IPS DF 19.7 (cell line): ENCODE measurements around the gene RNF141.

Experiments
- DNase-seq: peaks from one replicate; pipeline ENCODE4 v3.0.0-alpha.2; 2013; ENCODE audit warnings: low read depth, low spot score

Gene RNF141

DNA sequence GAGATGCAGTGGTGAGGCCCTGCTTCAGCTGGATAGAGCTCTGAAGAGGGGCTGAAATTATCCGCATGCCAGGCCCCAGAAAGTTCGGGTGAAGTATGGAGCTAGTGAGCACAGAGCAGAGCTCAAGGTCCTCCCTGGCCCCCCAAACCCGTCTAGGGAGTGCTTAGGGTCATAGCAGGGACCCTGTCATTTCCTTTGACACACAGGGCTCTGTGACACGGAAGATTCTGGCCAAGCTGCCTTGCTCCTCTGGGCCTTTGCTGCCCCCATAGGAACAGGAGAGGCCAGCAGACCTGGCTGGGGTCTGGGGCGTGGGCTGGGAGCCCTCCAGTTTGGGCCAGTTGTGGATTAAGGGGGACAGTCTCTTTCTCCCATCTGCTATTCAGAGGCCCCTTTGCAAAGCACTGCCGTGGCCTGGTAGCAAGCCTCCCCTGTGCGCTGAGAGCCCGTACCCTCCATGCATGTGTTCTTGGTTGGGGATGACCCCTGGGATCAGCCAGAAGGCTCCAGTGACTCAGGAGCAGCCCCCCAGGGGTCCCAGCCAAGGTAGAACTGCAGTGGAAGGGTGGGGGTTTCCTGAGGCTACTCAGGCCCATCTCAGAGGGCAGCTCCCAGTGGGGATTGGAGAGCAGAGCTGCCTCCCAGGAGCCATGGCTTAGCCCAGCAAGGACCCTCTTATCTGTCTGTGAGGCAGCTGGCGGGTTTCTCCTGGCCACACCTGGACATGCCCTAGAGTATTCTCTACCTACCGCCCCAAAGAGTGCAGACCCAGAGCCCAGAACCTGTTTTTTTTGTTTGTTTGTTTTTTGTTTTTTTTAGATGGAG lies 42.3 kb downstream of the RNF141 start:
- no peak for DNase-seq

- no peak for DNase-seq
Observed at GRCh38 chr11:10498022-10498400, 43.0 kb downstream of the RNF141 start.

DNA sequence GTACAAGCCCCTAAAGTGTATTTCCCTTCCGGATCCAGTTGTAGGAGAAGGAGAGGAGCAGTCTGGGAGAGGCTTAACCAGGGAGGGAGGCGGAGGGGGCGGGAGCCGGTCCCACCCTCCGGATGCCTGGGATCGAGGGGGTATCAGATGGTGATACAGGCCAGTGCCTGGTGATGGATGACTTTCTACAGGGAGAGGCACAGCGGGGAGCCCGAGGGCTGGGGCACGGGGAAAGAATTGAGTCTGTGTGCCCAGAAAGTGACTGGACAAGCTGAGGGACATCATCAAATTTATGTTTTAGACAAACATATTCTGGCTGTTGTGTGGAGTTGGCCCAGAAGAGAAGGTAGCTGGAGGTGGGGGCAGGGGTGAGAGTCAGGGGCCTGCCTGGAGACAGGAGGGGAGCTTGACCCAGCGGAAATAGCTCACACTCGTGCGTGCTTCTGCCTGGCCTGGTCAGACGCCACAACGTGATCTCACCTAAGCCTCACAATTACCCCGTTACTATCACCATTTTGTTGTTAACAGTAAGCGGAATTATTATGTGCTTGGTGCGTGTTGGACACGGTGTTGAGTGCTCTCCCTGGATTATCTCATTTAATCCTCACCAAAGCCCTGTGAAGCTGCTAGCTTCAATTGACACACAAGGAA lies 43.5 kb downstream of the RNF141 start:
- no peak for DNase-seq

DNA sequence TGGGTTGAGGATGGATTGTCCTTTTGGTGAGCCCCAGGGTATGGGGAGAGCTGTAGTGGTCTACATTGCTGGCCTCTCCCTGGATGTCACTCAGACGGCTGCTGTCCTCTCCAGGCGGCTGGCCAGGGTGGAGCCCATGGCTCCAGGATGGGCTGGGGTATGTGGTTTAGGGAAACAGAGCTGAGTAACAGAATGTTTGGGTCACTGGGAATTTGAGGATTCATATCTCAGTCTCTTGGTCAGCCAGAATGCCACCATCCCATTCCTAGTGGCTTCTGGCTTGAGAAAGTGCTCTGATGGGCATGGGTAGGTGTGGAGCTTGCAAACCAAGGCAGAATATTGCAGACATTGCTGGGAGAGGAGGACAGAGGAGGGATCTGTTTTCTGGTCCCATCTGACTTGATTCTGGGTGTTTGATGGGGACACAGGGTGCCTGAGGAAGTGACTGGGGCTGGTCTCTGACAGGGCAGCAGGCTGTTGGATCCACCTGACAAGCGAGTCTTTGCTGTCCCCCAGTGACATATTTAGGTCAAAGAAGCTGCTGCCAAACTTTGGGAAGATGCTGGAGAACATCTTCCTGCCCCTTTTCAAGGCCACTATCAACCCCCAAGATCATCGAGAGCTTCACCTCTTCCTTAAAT lies 44.6 kb downstream of the RNF141 start:
- DNase-seq = no peak

DNA sequence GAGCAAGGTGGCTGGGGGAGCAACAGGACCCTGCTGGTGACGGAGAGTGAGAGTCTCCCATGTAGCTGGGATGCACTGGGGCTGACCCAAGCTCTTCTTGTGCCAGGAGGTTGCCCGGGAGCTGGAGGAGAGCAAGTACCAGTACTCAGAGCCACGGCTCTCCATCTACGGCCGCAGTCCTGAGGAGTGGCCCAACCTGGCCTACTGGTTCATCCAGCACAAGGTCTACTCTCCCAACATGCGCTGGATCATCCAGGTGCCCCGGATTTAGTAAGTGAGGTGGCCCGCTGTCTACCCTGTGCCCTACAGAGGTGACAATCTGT lies 45.6 kb downstream of the RNF141 start:
- DNase-seq = no peak

DNA sequence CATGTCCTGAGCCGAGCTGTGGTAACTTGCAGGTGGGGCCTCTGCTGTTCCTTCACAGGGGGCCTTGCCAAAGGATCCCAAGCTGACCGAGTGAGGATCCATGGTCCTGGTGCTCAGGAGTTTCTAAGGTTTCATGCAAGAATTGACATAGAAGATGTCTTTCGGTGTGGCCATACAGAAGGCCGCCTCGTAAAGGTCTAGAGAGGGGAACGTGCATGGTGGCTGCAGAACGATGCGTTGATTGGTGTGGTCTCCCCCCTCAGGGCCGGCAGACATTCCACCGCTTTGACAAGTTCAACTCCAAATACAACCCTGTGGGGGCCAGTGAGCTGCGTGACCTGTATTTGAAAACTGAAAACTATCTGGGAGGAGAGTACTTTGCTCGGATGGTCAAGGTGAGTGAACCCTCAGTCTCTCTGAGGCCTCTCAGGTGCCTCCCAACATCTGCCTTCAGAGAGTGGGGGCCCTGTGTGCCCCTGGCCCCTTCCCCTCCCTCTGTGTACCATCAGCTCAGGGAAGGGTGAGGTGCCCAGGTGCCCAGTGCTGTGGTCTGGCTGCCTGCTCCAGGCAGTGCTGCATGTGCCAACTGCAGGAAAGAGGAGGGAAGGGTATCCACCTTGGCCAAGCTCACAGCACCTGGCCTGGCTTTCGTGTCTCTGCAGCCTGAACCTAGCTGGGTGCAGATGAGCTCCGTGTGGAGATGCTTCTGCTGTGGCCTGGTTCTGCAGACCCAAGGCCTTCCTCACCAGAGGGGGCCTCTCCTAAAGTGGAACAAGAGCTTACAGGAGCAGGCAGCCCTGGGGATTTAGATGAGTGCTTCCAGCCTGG lies 46.1 kb downstream of the RNF141 start:
- no peak for DNase-seq

DNA sequence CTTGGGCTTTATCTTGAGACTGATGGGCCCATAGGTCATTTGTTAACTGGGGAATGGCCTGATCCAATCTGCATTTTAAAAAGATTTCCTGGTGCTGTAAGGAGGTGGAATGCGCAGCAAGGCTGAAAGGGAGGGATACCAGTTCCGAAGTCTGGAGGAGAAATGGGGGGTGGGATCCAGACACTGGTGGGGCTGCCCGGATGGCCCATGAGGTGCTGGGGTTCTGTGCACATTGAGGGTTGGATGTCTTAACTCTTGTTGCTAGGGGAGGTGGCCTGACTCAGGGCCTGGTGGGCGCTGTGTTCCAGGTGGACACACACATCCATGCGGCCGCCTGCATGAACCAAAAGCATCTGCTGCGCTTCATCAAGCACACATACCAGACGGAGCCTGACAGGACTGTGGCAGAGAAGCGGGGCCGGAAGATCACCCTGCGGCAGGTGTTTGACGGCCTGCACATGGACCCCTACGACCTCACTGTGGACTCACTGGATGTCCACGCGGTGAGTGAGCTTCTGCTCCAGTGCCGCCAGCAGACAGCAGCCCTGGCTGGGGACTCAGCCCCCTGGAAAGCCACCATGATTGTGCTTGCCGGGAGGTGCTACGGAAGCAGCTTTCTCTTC lies 47.8 kb downstream of the RNF141 start:
- no peak for DNase-seq

- DNase-seq = no peak
Observed at GRCh38 chr11:10492084-10492483, 48.9 kb downstream of the RNF141 start.

GRCh38 chr11:10490398-10491241 lies 50.4 kb downstream of the RNF141 start:
- no peak for DNase-seq

- no peak for DNase-seq
Observed at GRCh38 chr11:10490032-10490397, 51.0 kb downstream of the RNF141 start.

DNA sequence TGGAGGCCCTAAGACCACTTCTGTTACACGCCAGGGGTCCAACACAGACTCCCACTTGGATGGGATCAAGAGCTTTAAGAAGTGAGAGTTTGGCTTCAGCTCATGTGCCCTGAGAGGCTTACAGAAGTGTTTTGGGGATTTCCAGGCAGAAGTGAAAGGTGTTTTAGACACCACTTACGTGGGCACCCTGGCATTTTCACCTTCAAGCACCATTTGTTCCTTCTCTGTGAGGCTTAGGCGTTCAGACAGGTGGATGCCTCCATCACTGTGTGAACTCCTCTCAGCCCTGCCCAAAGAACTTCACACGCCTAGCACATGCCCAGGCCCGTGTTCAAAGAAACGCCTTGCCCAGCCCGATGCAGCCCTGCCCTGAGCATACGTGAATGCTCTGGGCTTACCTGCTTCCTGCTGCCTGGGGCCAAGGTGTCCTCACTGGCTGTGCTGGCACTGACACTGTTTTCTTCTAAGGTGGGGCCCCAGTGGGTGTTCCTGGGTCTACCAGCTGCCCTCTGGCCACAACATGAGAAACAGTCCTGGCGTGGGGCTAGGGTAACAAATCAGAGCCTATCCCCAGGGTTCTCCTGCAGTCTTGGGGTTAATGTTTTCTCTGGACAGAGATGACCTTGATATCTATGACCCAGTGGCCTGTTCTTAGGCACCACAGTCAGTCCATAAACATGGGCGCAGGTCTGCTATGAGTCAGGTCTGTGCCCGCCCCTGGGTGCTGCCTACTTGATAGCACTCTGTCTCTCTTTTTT lies 51.9 kb downstream of the RNF141 start:
- DNase-seq = no peak

- no peak for DNase-seq
Observed at GRCh38 chr11:10488121-10488933, 52.7 kb downstream of the RNF141 start.

DNA sequence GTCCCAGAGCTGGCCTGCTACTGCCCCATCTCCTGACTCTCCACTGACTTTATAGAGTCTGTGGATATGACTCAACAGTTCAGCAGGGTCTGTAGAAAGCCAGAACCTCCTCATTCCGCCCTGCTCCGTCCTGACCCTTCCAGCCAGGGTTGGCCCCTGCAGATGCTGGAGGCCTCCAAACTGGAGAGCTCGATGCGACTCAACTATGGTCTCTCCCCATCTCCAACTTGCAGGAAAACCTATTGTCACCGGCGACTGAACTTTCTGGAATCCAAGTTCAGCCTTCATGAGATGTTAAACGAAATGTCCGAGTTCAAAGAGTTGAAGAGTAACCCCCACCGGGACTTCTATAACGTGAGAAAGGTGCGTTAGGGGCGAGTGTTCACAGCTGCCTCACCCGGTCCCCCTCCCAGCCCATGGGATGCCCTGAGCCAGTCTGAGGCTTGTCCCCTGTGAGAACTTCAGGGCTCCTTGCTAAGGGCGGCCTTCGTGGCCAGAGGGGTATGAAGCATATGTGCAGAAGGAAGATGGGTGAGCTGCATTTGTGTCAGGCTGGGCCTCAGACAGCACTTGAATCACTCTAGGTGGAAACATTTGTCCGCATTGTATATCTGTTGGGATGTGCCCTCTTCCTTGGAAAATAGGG lies 53.9 kb downstream of the RNF141 start:
- no peak for DNase-seq

DNA sequence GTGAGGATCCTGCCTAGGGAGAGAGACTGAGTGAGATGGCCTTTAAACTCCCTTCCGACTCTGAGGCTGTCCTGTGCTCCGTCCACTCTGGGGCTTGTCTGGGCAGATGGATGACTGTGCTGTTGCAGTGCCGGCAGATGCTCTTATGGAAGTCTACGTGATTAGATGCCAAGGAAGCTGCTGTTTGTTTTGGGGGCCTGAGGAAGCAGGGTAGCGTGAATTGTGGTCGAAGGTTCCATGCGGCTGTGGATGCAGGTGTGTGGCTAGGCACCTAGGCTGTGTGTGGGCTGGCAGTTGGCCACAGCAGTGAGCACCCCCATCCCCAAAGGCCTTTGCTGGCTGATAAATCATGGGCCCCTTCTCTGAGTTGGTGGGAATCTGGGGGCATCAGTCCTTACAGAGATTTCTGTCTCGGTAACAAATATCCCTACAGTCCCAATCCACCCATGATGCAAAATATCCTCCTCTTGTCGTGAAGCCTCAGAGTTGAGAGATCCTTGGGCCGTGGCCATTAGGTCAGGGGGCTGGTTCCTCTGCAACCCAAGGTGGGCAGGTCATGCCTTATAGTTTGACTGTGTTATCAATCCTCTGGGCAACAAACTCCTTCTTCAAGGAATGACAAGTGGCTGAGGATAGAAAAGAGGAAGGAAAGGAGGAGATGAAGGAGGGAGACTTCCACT lies 54.7 kb downstream of the RNF141 start:
- DNase-seq = no peak

DNA sequence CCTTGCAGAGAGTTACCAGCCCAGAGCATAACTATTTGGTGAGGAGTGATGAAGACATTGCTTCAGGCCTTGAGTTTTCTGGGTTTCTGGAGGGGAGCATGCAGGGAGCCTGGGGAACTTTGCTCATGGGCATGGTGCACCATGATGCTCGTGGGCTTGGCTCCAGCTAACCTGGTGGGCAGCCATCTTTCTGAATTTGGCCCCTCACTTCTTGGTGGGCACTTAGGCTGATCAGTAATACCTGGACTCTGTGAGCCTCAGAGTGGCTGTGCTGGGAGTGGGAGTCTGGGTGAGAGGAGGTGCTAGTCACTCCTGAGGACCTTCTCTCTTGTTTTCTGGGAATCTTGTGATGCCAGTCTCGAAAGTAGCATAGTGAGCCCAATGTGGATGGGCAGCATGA lies 55.3 kb downstream of the RNF141 start:
- DNase-seq = no peak

- no peak for DNase-seq
Observed at GRCh38 chr11:10484461-10485180, 56.4 kb downstream of the RNF141 start.

GRCh38 chr11:10483584-10483983 lies 57.4 kb downstream of the RNF141 start:
- DNase-seq = no peak
